ENCODE results near the gene NDUFA11. TPM values are rescaled to one million over a fixed set of nuclear protein-coding genes. Genes with fewer than 3 reads are reported as not detected.
A peak's percentile ranks its signal among the peaks of the same experiment; 100 is the strongest.

The NDUFA11 gene
- total RNA-seq, 2 donors from 2014 or later = 242 to 269 TPM

DNA sequence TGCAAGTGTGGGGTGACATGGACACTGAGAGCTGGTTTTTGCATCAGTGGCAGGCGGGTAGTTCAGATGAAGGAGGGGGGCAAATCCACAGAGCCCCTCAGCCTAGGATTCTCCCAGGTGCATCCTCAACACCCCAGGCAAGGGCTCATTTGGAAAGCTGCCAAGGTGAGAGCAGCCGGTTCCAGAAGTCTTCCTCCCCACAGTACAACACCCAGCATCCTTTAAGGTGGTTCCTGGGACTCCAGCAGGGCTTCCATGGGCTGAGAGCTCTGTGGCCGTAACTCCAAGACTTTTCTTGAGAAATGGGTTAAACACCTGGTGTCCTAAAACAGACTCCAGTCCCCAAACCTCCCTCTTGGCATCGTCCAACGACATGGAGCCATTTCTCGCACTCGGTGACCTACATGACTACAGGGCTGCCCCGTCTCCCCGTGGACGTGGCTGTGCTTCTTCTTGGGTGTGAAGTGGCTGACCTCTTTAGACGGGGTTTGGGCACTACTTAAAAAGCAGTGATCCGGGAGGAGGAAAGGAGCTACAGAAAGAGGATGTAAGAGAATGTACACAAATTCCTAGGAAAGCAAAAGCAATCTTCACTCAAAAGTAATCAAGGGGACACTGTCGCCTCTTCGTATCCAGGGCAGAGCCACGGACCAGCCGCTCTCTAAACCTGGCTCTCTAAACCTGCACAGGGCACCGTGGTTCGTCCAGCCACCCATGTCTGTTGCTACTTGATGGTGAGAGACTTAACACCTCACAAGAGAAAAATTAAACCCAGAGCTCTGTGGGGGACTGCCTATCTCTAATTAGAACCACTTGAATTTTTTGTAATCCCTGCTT, 48.8 kb upstream of the NDUFA11 start:
- Histone ChIP-seq H3K9ac (ENCODE audit: extremely low read depth, low read length, poor library complexity, severe bottlenecking) (no peak overlapping the region), H3K36me3 (ENCODE audit: control insufficient read depth, insufficient read depth, low read length) (peaks cover 22% of the 10 kb centered on the region), H3K4me1 (ENCODE audit: control insufficient read depth, insufficient read depth, low read length) (peaks cover 32% of the 10 kb centered on the region), H3K9me3 (ENCODE audit: control insufficient read depth, low read length) (no peaks in the 10 kb centered on the region), H3K27ac (ENCODE audit: low read depth, low read length) (no peak overlapping the region), H3K27me3 (ENCODE audit: control insufficient read depth, insufficient read depth, low read length, poor library complexity, severe bottlenecking) (no peaks in the 10 kb centered on the region), H3K4me3 (ENCODE audit: low read length) (no peak overlapping the region)
- 83 to 96% methylated on average over 8 to 18 of the region's 18 CpGs for WGBS, 2 experiments (ENCODE audit: insufficient coverage in 1 of 2, insufficient read length in 1 of 2)
- H3K27ac Mint-ChIP-seq = no peak overlapping the region
- H3K36me3 Mint-ChIP-seq (ENCODE audit: low read depth) = peaks cover 15% of the 10 kb centered on the region
- no peak for DNase-seq
- peaks cover 81% of the 10 kb centered on the region for H3K4me1 Mint-ChIP-seq
- peak overlapping the region; percentile 20 for H3K4me3 Mint-ChIP-seq
- no peaks in the 10 kb centered on the region for H3K9me3 Mint-ChIP-seq
- no peaks in the 10 kb centered on the region for H3K27me3 Mint-ChIP-seq (ENCODE audit: insufficient read depth)
- no peak for TF ChIP-seq CTCF (conservative IDR thresholded peaks at IDR 0.05)

- H3K27me3 Mint-ChIP-seq (ENCODE audit: insufficient read depth) = no peaks in the 10 kb centered on the region
- H3K4me1 Mint-ChIP-seq = peaks cover 72% of the 10 kb centered on the region
- 33 to 57% methylated on average over 12 to 19 of the region's 19 CpGs for WGBS, 2 experiments (ENCODE audit: insufficient coverage in 1 of 2, insufficient read length in 1 of 2)
- peak overlapping the region; percentile 15 for H3K4me3 Mint-ChIP-seq
- Histone ChIP-seq H3K9me3 (ENCODE audit: control insufficient read depth, low read length) (no peaks in the 10 kb centered on the region), H3K4me3 (ENCODE audit: low read length) (peak overlapping the region; percentile 41), H3K9ac (ENCODE audit: extremely low read depth, low read length, poor library complexity, severe bottlenecking) (no peak overlapping the region), H3K4me1 (ENCODE audit: control insufficient read depth, insufficient read depth, low read length) (peaks cover 32% of the 10 kb centered on the region), H3K27ac (ENCODE audit: low read depth, low read length) (peak overlapping the region; percentile 55), H3K27me3 (ENCODE audit: control insufficient read depth, insufficient read depth, low read length, poor library complexity, severe bottlenecking) (no peaks in the 10 kb centered on the region), H3K36me3 (ENCODE audit: control insufficient read depth, insufficient read depth, low read length) (peaks cover 23% of the 10 kb centered on the region)
- peak; percentile 63 for DNase-seq
- peak overlapping the region; percentile 35 for H3K27ac Mint-ChIP-seq
- no peaks in the 10 kb centered on the region for H3K9me3 Mint-ChIP-seq
- peaks cover 16% of the 10 kb centered on the region for H3K36me3 Mint-ChIP-seq (ENCODE audit: low read depth)
- no peak for TF ChIP-seq CTCF (conservative IDR thresholded peaks at IDR 0.05)
These were observed 47.8 kb upstream of the NDUFA11 start for GRCh38 chr19:5951338-5951861.

- H3K4me1 ChIP-seq (ENCODE audit: control insufficient read depth, insufficient read depth, low read length) = peaks cover 32% of the 10 kb centered on the region
These were observed 47.2 kb upstream of the NDUFA11 start for GRCh38 chr19:5950741-5951140.

More at GRCh38 chr19:5950741-5951140, 47.2 kb upstream of the NDUFA11 start:
- Mint-ChIP-seq H3K27ac (no peak overlapping the region), H3K27me3 (ENCODE audit: insufficient read depth) (no peaks in the 10 kb centered on the region), H3K4me1 (peaks cover 66% of the 10 kb centered on the region), H3K36me3 (ENCODE audit: low read depth) (peaks cover 23% of the 10 kb centered on the region), H3K4me3 (peak overlapping the region; percentile 15), H3K9me3 (no peaks in the 10 kb centered on the region)
- Histone ChIP-seq H3K27me3 (ENCODE audit: control insufficient read depth, insufficient read depth, low read length, poor library complexity, severe bottlenecking) (no peaks in the 10 kb centered on the region), H3K4me3 (ENCODE audit: low read length) (peak overlapping the region; percentile 41), H3K9ac (ENCODE audit: extremely low read depth, low read length, poor library complexity, severe bottlenecking) (no peak overlapping the region), H3K27ac (ENCODE audit: low read depth, low read length) (peak overlapping the region; percentile 55), H3K9me3 (ENCODE audit: control insufficient read depth, low read length) (no peaks in the 10 kb centered on the region), H3K36me3 (ENCODE audit: control insufficient read depth, insufficient read depth, low read length) (peaks cover 22% of the 10 kb centered on the region)
- 72 to 79% methylated on average over 3 of the region's 3 CpGs for WGBS, 2 experiments (ENCODE audit: insufficient coverage in 1 of 2, insufficient read length in 1 of 2)
- no peak for TF ChIP-seq CTCF (conservative IDR thresholded peaks at IDR 0.05)
- no peak for DNase-seq
